Measurements from ENCODE around the gene SCAMP5. TPM values are rescaled to one million over a fixed set of nuclear protein-coding genes. Genes with fewer than 3 reads are reported as not detected.

The SCAMP5 gene
- total and polyA plus RNA-seq, 2 of the 13 experiments (the other 11 are each of a cell fraction or from before 2014, with no cell fraction given), result 34.3 to 49.0 TPM

- TF ChIP-seq, protein P1, sequence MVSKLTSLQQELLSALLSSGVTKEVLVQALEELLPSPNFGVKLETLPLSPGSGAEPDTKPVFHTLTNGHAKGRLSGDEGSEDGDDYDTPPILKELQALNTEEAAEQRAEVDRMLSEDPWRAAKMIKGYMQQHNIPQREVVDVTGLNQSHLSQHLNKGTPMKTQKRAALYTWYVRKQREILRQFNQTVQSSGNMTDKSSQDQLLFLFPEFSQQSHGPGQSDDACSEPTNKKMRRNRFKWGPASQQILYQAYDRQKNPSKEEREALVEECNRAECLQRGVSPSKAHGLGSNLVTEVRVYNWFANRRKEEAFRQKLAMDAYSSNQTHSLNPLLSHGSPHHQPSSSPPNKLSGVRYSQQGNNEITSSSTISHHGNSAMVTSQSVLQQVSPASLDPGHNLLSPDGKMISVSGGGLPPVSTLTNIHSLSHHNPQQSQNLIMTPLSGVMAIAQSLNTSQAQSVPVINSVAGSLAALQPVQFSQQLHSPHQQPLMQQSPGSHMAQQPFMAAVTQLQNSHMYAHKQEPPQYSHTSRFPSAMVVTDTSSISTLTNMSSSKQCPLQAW (CRISPR knock-in tag; IDR thresholded peaks at IDR 0.05), result peak; percentile 41; the same call in 1 of the 2 replicates
- TF ChIP-seq HOXA5 (CRISPR knock-in tag; IDR thresholded peaks at IDR 0.05) (0 out of 2 replicates have a peak, but pooled peaks have one; percentile 31), ADNP (CRISPR knock-in tag; IDR thresholded peaks at IDR 0.05) (no peak), SMC3 (IDR thresholded peaks at IDR 0.05; ENCODE audit: low read length) (peak; percentile 93), SIN3B (IDR thresholded peaks at IDR 0.05; ENCODE audit: low read length) (peak; percentile 33; the same call in 1 of the 2 replicates), TEAD3 (CRISPR knock-in tag; optimal IDR thresholded peaks at IDR 0.05; ENCODE audit: borderline replicate concordance) (peak; percentile 27), STAG1 (CRISPR knock-in tag; IDR thresholded peaks at IDR 0.05) (peak; percentile 98), ERF (CRISPR knock-in tag; IDR thresholded peaks at IDR 0.05) (peak; percentile 63; the same call in 1 of the 2 replicates), RAD21 (CRISPR knock-in tag; IDR thresholded peaks at IDR 0.05) (peak; percentile 94), THRA (CRISPR knock-in tag; IDR thresholded peaks at IDR 0.05; ENCODE audit: borderline replicate concordance) (0 out of 2 replicates have a peak, but pooled peaks have one; percentile 37), UBTF (CRISPR knock-in tag; IDR thresholded peaks at IDR 0.05) (peak; percentile 20; the same call in 1 of the 2 replicates), ZFYVE20 (CRISPR knock-in tag; IDR thresholded peaks at IDR 0.05; ENCODE audit: borderline replicate concordance, low read depth) (no peak), ZNF274 (CRISPR knock-in tag; IDR thresholded peaks at IDR 0.05) (no peak), MAX (IDR thresholded peaks at IDR 0.05) (peak; percentile 54; the same call in 1 of the 2 replicates), TAF15 (IDR thresholded peaks at IDR 0.05; ENCODE audit: low read depth, low read length, poor library complexity, severe bottlenecking) (no peak)
- TF ChIP-seq, protein P2, sequence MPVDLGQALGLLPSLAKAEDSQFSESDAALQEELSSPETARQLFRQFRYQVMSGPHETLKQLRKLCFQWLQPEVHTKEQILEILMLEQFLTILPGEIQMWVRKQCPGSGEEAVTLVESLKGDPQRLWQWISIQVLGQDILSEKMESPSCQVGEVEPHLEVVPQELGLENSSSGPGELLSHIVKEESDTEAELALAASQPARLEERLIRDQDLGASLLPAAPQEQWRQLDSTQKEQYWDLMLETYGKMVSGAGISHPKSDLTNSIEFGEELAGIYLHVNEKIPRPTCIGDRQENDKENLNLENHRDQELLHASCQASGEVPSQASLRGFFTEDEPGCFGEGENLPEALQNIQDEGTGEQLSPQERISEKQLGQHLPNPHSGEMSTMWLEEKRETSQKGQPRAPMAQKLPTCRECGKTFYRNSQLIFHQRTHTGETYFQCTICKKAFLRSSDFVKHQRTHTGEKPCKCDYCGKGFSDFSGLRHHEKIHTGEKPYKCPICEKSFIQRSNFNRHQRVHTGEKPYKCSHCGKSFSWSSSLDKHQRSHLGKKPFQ (CRISPR knock-in tag; IDR thresholded peaks at IDR 0.05; ENCODE audit: insufficient replicate concordance), result no peak
- TF ChIP-seq, protein P3, sequence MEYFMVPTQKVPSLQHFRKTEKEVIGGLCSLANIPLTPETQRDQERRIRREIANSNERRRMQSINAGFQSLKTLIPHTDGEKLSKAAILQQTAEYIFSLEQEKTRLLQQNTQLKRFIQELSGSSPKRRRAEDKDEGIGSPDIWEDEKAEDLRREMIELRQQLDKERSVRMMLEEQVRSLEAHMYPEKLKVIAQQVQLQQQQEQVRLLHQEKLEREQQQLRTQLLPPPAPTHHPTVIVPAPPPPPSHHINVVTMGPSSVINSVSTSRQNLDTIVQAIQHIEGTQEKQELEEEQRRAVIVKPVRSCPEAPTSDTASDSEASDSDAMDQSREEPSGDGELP (IDR thresholded peaks at IDR 0.05; ENCODE audit: borderline replicate concordance, low read depth), result peak; percentile 96
- TF ChIP-seq, protein P4, sequence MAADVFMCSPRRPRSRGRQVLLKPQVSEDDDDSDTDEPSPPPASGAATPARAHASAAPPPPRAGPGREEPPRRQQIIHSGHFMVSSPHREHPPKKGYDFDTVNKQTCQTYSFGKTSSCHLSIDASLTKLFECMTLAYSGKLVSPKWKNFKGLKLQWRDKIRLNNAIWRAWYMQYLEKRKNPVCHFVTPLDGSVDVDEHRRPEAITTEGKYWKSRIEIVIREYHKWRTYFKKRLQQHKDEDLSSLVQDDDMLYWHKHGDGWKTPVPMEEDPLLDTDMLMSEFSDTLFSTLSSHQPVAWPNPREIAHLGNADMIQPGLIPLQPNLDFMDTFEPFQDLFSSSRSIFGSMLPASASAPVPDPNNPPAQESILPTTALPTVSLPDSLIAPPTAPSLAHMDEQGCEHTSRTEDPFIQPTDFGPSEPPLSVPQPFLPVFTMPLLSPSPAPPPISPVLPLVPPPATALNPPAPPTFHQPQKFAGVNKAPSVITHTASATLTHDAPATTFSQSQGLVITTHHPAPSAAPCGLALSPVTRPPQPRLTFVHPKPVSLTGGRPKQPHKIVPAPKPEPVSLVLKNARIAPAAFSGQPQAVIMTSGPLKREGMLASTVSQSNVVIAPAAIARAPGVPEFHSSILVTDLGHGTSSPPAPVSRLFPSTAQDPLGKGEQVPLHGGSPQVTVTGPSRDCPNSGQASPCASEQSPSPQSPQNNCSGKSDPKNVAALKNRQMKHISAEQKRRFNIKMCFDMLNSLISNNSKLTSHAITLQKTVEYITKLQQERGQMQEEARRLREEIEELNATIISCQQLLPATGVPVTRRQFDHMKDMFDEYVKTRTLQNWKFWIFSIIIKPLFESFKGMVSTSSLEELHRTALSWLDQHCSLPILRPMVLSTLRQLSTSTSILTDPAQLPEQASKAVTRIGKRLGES (CRISPR knock-in tag; IDR thresholded peaks at IDR 0.05; ENCODE audit: borderline replicate concordance), result no peak
These were observed 34.1 kb downstream of the SCAMP5 start (continued) for GRCh38 chr15:75029378-75030022.

All from HepG2 (cell line).